HepG2 (cell line): ENCODE data around the gene SAE1. TPM values are rescaled to one million over a fixed set of nuclear protein-coding genes. Genes with fewer than 3 reads are reported as not detected.

ENCODE experiments used
- ATAC-seq: fragments of 200-7000 bp; cut with Tn5 transposase; 3 replicates; pipeline ENCODE4 v1.9.1; 2020; ENCODE audit warnings: mild to moderate bottlenecking, moderate library complexity
- BruUV-seq: library from RNA; stranded (reverse); fragments of 400-500 nt; replicated peaks from 2 replicates; lab custom pipeline; 2021; lab: Mats Ljungman, UMichigan
- CTCF ChIA-PET: fragments of 300-600 bp; formaldehyde crosslinking; extraction: SDS; loops from one replicate; lab custom pipeline; 2021; ENCODE audit warnings: low total read pairs, inconsistent platforms, low intra/inter-chr PET ratio; lab: Yijun Ruan, JAX
- POLR2A ChIA-PET: fragments of 350-600 bp; sonication (Branson Sonifier 250); formaldehyde crosslinking; loops from one replicate; lab custom pipeline; 2020; ENCODE audit warnings: antibody characterized with exemption, inconsistent platforms; lab: Yijun Ruan, JAX
- DNase-seq: peaks from one replicate; pipeline ENCODE4 v3.0.0-alpha.2; 2015; ENCODE audit warnings: low spot score
- FAIRE-seq: peaks from 3 replicates; lab custom pipeline; 2011; peaks lifted over from hg19 to GRCh38; lab: Jason Lieb, UNC
- H2AFZ ChIP-seq: one replicate; pipeline ENCODE4 v1.6.1; 2011; ENCODE audit warnings: low read length, inconsistent platforms
- H3K27ac ChIP-seq: fragments of 300-600 bp; 3 replicates; pipeline ENCODE4 v1.8.0; 2011; ENCODE audit warnings: mixed run types, mild to moderate bottlenecking, mixed read lengths, low read length, inconsistent platforms; ENCODE audit not compliant: insufficient read depth; ENCODE audit errors: extremely low read length
- H3K27me3 ChIP-seq, 2 experiments: fragments of 200-600 bp in 1 of 2; 2 replicates in 1 of 2; 3 replicates in 1 of 2; pipeline versions ENCODE4 v1.6.0 to v1.8.0; 2011; ENCODE audit warnings: low read length in 2 of 2, mild to moderate bottlenecking in 2 of 2, moderate library complexity in 2 of 2, inconsistent platforms in 1 of 2; ENCODE audit not compliant: insufficient read depth in 2 of 2, control insufficient read depth in 1 of 2
- H3K36me3 ChIP-seq, 2 experiments: fragments of 200-600 bp in 1 of 2; replicated peaks in 1 of 2; 2 replicates in 1 of 2; 3 replicates in 1 of 2; pipeline versions ENCODE4 v1.5.1 to v1.8.0; 2011; ENCODE audit warnings: low read length in 2 of 2, inconsistent platforms in 1 of 2; ENCODE audit not compliant: insufficient read depth in 2 of 2, control insufficient read depth in 1 of 2
- H3K4me1 ChIP-seq: 2 replicates; pipeline ENCODE4 v1.5.1; 2012; ENCODE audit warnings: low read length, inconsistent platforms; ENCODE audit not compliant: insufficient read depth
- H3K4me2 ChIP-seq: 2 replicates; pipeline ENCODE4 v1.6.0; 2011; ENCODE audit warnings: low read depth, low read length, inconsistent platforms
- H3K4me3 ChIP-seq, 3 experiments: fragments of 200-600 bp in 1 of 3; sonication (generic), shearing (Covaris generic) in 1 of 3; replicated peaks in 1 of 3; 2 replicates each; pipeline ENCODE4 v1.5.1; 2011 to 2016; ENCODE audit warnings: low read length in 3 of 3, inconsistent platforms in 2 of 3, low read depth in 2 of 3, mild to moderate bottlenecking in 2 of 3, control low read depth in 1 of 3, mixed read lengths in 1 of 3; ENCODE audit not compliant: insufficient read depth in 1 of 3
- H3K79me2 ChIP-seq: one replicate; pipeline ENCODE4 v1.6.1; 2011; ENCODE audit warnings: low read length, inconsistent platforms; ENCODE audit not compliant: insufficient read depth
- H3K9ac ChIP-seq: 2 replicates; pipeline ENCODE4 v1.6.0; 2011; ENCODE audit warnings: mild to moderate bottlenecking, low read depth, low read length, inconsistent platforms; ENCODE audit not compliant: insufficient read depth
- H3K9me3 ChIP-seq: 2 replicates; pipeline ENCODE4 v1.5.1; 2012; ENCODE audit warnings: mild to moderate bottlenecking, low read length
- H4K20me1 ChIP-seq: 2 replicates; pipeline ENCODE4 v1.6.0; 2011; ENCODE audit warnings: inconsistent platforms, mild to moderate bottlenecking, low read length, moderate library complexity; ENCODE audit not compliant: insufficient read depth
- ESRRA ChIP-seq: sonication (generic); formaldehyde crosslinking; IDR thresholded peaks from 2 replicates; pipeline ENCODE4 v1.5.1; 2020; ENCODE audit warnings: mild to moderate bottlenecking, low read depth, missing genetic modification reagents
- FOXK1 ChIP-seq: sonication (generic); formaldehyde crosslinking; IDR thresholded peaks from 2 replicates; pipeline ENCODE4 v1.4.0; 2020; ENCODE audit warnings: low read depth, missing genetic modification reagents, borderline replicate concordance
- GATAD2A ChIP-seq: IDR thresholded peaks from 2 replicates; pipeline ENCODE4 v1.6.1; 2016
- GLI4 ChIP-seq: sonication (generic); formaldehyde crosslinking; IDR thresholded peaks from 2 replicates; pipeline ENCODE4 v1.5.1; 2020; ENCODE audit warnings: missing genetic modification reagents, mild to moderate bottlenecking, moderate library complexity, borderline replicate concordance
- JUNB ChIP-seq: sonication (generic); formaldehyde crosslinking; IDR thresholded peaks from 2 replicates; pipeline ENCODE4 v1.8.0; 2022; ENCODE audit warnings: missing genetic modification reagents, mild to moderate bottlenecking, borderline replicate concordance
- PHF5A ChIP-seq: IDR thresholded peaks from one replicate; pipeline ENCODE4 v1.6.1; 2018; ENCODE audit warnings: low read depth, missing genetic modification reagents; ENCODE audit not compliant: unreplicated experiment
- RARG ChIP-seq: sonication (generic); formaldehyde crosslinking; IDR thresholded peaks from 2 replicates; pipeline ENCODE4 v1.4.0; 2020; ENCODE audit warnings: low read depth, mild to moderate bottlenecking, missing genetic modification reagents
- SSRP1 ChIP-seq: IDR thresholded peaks from 2 replicates; pipeline ENCODE4 v1.6.1; 2016; ENCODE audit warnings: control low read depth
- TGIF2 ChIP-seq: IDR thresholded peaks from 2 replicates; pipeline ENCODE4 v1.6.1; 2016; ENCODE audit warnings: control low read depth, missing compliant biosample characterization
- THYN1 ChIP-seq: sonication (generic); formaldehyde crosslinking; IDR thresholded peaks from 2 replicates; pipeline ENCODE4 v1.8.1; 2023; ENCODE audit warnings: low read depth, mild to moderate bottlenecking, moderate library complexity, missing genetic modification reagents, borderline replicate concordance
- XRCC5 ChIP-seq: fragments of 200-400 bp; formaldehyde crosslinking; optimal IDR thresholded peaks from 2 replicates; pipeline ENCODE3; 2017; ENCODE audit warnings: mild to moderate bottlenecking, low read length
- ZNF101 ChIP-seq: sonication (generic); formaldehyde crosslinking; IDR thresholded peaks from 2 replicates; pipeline ENCODE4 v1.4.0; 2020; ENCODE audit warnings: mild to moderate bottlenecking, low read depth, missing genetic modification reagents, borderline replicate concordance
- ZNF292 ChIP-seq: sonication (generic); formaldehyde crosslinking; IDR thresholded peaks from 2 replicates; pipeline ENCODE4 v1.8.1; 2022; ENCODE audit warnings: mild to moderate bottlenecking, low read depth, missing genetic modification reagents, borderline replicate concordance
- ZNF484 ChIP-seq: sonication (generic); formaldehyde crosslinking; IDR thresholded peaks from 2 replicates; pipeline ENCODE4 v1.5.1; 2020; ENCODE audit warnings: mild to moderate bottlenecking, low read depth, missing genetic modification reagents, borderline replicate concordance
- ZNF577 ChIP-seq: sonication (generic); formaldehyde crosslinking; IDR thresholded peaks from 2 replicates; pipeline ENCODE4 v1.4.0; 2020; ENCODE audit warnings: mild to moderate bottlenecking, low read depth, missing genetic modification reagents, borderline replicate concordance
- ZNF792 ChIP-seq: IDR thresholded peaks from 2 replicates; pipeline ENCODE4 v1.6.1; 2016
- WGBS: methylation state at CpG from one replicate; pipeline ENCODE4 v1.1.6; 2017; ENCODE audit warnings: low lambda C conversion rate; 5-methylcytosine and 5-hydroxymethylcytosine counted together
- in situ Hi-C: cut with HindIII; loops from 2 replicates; pipeline ENCODE4 v1.10.0; 2017; ENCODE audit warnings: low pct_unique_long_range_greater_than_20kb; ENCODE audit not compliant: extremely low pct_ligation_motif_present
- intact Hi-C: fragments of 100-400 bp; cut with micrococcal nuclease; formaldehyde crosslinking; loops from one replicate; pipeline ENCODE4 v1.10.0; 2022; ENCODE audit not compliant: unreplicated experiment
- polyA plus RNA-seq, 8 experiments: library from polyadenylated mRNA; depleted of rRNA in 3 of 8; stranded (reverse) in 7 of 8; unstranded in 1 of 8; fragments of >200 nt; fragmentation: Illumina TruSeq in 4 of 8; extraction: Trizol in 4 of 8; gene quantifications; 2 replicates each; pipeline versions ENCODE4 v1.2.1 to v1.2.3, GENCODE V29; 2011 to 2016; ENCODE audit warnings: low read depth in 4 of 8, missing spikeins in 1 of 8, mixed read lengths in 1 of 8; ENCODE audit not compliant: insufficient read depth in 1 of 8
- total RNA-seq, 5 experiments: library from RNA; depleted of rRNA; stranded (reverse); fragments of >200 nt; fragmentation: Illumina TruSeq; extraction: Trizol; gene quantifications; 2 replicates each; pipeline ENCODE4 v1.2.3, GENCODE V29; 2016; ENCODE audit warnings: low read depth in 1 of 5
- TF ChIP-seq, protein P1 (sequence below): sonication (generic); formaldehyde crosslinking; IDR thresholded peaks from 2 replicates; pipeline ENCODE4 v1.5.0; 2020; ENCODE audit warnings: mild to moderate bottlenecking, missing genetic modification reagents, moderate library complexity
- TF ChIP-seq, protein P2 (sequence below): sonication (generic); formaldehyde crosslinking; IDR thresholded peaks from 2 replicates; pipeline ENCODE4 v1.4.0; 2020; ENCODE audit warnings: mild to moderate bottlenecking, missing genetic modification reagents, borderline replicate concordance

The SAE1 gene
- total and polyA plus RNA-seq, 2 of the 13 experiments (the other 11 are each of a cell fraction or from before 2014, with no cell fraction given) = 87.6 to 197 TPM

DNA sequence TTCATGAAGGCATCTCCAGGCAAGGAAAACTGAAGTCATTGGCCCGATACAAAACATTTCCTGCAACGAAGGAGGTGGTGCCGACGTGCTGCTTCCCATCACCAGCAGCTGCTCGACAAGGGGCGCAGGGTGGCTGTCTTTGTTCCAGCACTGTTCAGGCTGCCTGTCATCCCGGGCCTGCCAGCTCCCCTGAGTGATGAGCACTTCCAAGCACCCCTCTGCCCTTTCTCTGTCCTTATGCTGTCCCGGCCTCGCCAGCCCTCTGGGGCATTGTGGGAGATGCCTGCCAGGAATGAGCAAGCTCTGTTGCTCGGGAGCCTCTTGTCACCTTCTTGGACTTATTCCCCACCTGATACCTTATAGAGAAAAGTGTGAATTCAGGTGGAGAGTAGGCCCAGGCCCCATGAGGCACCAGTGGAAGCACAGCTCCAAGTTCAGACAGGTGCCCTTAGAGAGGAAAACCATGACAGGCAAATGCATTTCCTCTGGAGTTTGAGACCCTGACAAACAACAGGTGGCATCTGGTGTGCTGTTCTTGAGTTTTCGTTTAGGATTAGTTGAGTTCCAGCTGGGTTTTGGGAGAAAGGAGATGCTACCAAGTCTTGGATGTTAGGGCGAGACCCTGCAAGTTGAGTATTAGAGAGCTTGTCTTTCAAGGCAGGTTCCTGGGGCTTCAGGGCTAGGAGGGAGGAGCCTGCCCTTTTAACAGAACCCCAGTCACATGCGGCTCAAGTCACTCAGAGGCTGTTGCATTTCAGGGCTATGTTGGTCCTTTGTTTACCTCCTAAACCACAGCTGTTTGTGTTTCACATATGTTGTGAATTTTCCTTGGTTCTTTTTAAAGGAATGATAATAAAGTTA, 78.9 kb downstream of the SAE1 start:
- H3K79me2 ChIP-seq = no peaks in the 10 kb centered on the region
- H3K9ac ChIP-seq = no peak overlapping the region
- no peaks in the 10 kb centered on the region for H4K20me1 ChIP-seq
- in situ Hi-C loops (loop anchor here (5.0 kb wide), 1 partner anchor 43 kb away; no protein-coding TSS in a partner anchor), intact Hi-C loops (loop anchor here (1.0 kb wide), 1 partner anchor 35 kb away; no protein-coding TSS in a partner anchor)
- peaks cover 11% of the 10 kb centered on the region for H3K4me1 ChIP-seq
- POLR2A ChIA-PET = interaction anchor here (1.7 to 3.9 kb wide), 5 partner anchors 14 to 97 kb away, joined by 5 to 69 read pairs (median 19); partner anchors contain the start of gene ZC3H4
- no peak overlapping the region for H3K4me3 ChIP-seq
- H3K4me2 ChIP-seq = no peak overlapping the region
- no peaks in the 10 kb centered on the region for H3K27me3 ChIP-seq
- FAIRE-seq (no peak), ATAC-seq (no peak), DNase-seq (no peak)
- H3K27ac ChIP-seq = no peak overlapping the region
- TSS peak; percentile 67 for BruUV-seq
- no peak overlapping the region for H2AFZ ChIP-seq
- H3K9me3 ChIP-seq = no peaks in the 10 kb centered on the region
- CTCF ChIA-PET = interaction anchor here (1.5 to 3.2 kb wide), 2 partner anchors 35 to 38 kb away, joined by 7 to 33 read pairs; no protein-coding TSS in a partner anchor
- WGBS = 94% methylated on average over 9 of the region's 13 CpGs
- H3K36me3 ChIP-seq = peaks cover 23 to 60% of the 10 kb centered on the region in 2 experiments
- TF ChIP-seq ESRRA (CRISPR knock-in tag) (no peak), GATAD2A (no peak), XRCC5 (no peak), ZNF292 (CRISPR knock-in tag) (no peak), ZNF792 (CRISPR knock-in tag) (no peak), PHF5A (CRISPR knock-in tag) (no peak), THYN1 (CRISPR knock-in tag) (no peak), JUNB (CRISPR knock-in tag) (no peak), TGIF2 (CRISPR knock-in tag) (no peak), GLI4 (CRISPR knock-in tag) (no peak), FOXK1 (CRISPR knock-in tag) (no peak), ZNF101 (CRISPR knock-in tag) (no peak), ZNF577 (CRISPR knock-in tag) (no peak), SSRP1 (CRISPR knock-in tag) (no peak), RARG (CRISPR knock-in tag) (no peak), ZNF484 (CRISPR knock-in tag) (no peak)
- TF ChIP-seq, protein P1, sequence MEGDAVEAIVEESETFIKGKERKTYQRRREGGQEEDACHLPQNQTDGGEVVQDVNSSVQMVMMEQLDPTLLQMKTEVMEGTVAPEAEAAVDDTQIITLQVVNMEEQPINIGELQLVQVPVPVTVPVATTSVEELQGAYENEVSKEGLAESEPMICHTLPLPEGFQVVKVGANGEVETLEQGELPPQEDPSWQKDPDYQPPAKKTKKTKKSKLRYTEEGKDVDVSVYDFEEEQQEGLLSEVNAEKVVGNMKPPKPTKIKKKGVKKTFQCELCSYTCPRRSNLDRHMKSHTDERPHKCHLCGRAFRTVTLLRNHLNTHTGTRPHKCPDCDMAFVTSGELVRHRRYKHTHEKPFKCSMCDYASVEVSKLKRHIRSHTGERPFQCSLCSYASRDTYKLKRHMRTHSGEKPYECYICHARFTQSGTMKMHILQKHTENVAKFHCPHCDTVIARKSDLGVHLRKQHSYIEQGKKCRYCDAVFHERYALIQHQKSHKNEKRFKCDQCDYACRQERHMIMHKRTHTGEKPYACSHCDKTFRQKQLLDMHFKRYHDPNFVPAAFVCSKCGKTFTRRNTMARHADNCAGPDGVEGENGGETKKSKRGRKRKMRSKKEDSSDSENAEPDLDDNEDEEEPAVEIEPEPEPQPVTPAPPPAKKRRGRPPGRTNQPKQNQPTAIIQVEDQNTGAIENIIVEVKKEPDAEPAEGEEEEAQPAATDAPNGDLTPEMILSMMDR (CRISPR knock-in tag) = no peak
- TF ChIP-seq, protein P2, sequence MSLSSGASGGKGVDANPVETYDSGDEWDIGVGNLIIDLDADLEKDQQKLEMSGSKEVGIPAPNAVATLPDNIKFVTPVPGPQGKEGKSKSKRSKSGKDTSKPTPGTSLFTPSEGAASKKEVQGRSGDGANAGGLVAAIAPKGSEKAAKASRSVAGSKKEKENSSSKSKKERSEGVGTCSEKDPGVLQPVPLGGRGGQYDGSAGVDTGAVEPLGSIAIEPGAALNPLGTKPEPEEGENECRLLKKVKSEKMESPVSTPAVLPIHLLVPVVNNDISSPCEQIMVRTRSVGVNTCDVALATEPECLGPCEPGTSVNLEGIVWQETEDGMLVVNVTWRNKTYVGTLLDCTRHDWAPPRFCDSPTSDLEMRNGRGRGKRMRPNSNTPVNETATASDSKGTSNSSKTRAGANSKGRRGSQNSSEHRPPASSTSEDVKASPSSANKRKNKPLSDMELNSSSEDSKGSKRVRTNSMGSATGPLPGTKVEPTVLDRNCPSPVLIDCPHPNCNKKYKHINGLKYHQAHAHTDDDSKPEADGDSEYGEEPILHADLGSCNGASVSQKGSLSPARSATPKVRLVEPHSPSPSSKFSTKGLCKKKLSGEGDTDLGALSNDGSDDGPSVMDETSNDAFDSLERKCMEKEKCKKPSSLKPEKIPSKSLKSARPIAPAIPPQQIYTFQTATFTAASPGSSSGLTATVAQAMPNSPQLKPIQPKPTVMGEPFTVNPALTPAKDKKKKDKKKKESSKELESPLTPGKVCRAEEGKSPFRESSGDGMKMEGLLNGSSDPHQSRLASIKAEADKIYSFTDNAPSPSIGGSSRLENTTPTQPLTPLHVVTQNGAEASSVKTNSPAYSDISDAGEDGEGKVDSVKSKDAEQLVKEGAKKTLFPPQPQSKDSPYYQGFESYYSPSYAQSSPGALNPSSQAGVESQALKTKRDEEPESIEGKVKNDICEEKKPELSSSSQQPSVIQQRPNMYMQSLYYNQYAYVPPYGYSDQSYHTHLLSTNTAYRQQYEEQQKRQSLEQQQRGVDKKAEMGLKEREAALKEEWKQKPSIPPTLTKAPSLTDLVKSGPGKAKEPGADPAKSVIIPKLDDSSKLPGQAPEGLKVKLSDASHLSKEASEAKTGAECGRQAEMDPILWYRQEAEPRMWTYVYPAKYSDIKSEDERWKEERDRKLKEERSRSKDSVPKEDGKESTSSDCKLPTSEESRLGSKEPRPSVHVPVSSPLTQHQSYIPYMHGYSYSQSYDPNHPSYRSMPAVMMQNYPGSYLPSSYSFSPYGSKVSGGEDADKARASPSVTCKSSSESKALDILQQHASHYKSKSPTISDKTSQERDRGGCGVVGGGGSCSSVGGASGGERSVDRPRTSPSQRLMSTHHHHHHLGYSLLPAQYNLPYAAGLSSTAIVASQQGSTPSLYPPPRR (CRISPR knock-in tag) = no peak
- TF ChIP-seq, all 625 proteins: peak for 0
